ENCODE data around the gene PHB1.

- TF ChIP-seq PAX5 (IDR thresholded peaks at IDR 0.05; ENCODE audit: insufficient read depth, low read length, severe bottlenecking) (no peak), POLR2A (IDR thresholded peaks at IDR 0.05; ENCODE audit: low read depth, low read length) (no peak), SPI1 (IDR thresholded peaks at IDR 0.05; ENCODE audit: low read depth, low read length) (no peak), TAF1 (IDR thresholded peaks at IDR 0.05; ENCODE audit: low read depth, low read length) (no peak), POLR2AphosphoS5 (IDR thresholded peaks at IDR 0.05; ENCODE audit: low read depth, low read length) (no peak), POU2F2 (IDR thresholded peaks at IDR 0.05; ENCODE audit: low read depth, low read length) (no peak)
Observed at GRCh38 chr17:49373115-49373514, 41.6 kb downstream of the PHB1 start.
